Right atrium auricular region (tissue), 2 donors: ENCODE data around the gene VIPR2. TPM values are rescaled to one million over a fixed set of nuclear protein-coding genes. Genes with fewer than 3 reads are reported as not detected.
"Not testable (repeated sequence)": the region's sequence is repeated elsewhere in the genome, so short reads cannot be mapped to it uniquely, and the experiment has no call there.

Source experiments
- DNase-seq: peaks from one replicate; pipeline ENCODE4 v3.0.0-alpha.2; 2019; ENCODE audit warnings: low spot score
- H3K27ac ChIP-seq, 2 donors: fragments of 200-600 bp; sonication (generic); 1 replicate in 1 of 2; 2 replicates in 1 of 2; pipeline ENCODE4 v1.5.1; 2016 to 2019
- H3K27me3 ChIP-seq, 2 donors: fragments of 200-600 bp; sonication (generic); one replicate each; pipeline versions ENCODE4 v1.5.1 to v1.6.0; 2017 to 2019
- H3K36me3 ChIP-seq: fragments of 200-600 bp; sonication (generic); one replicate; pipeline ENCODE4 v1.5.1; 2016
- H3K4me1 ChIP-seq, 2 donors: fragments of 200-600 bp; sonication (generic); one replicate each; pipeline versions ENCODE4 v1.5.1 to v1.6.0; 2017 to 2019
- H3K4me3 ChIP-seq, 2 donors: fragments of 200-600 bp; sonication (generic); 1 replicate in 1 of 2; 2 replicates in 1 of 2; pipeline ENCODE4 v1.5.1; 2017 to 2019; ENCODE audit warnings: mild to moderate bottlenecking in 1 of 2, moderate library complexity in 1 of 2
- H3K9me3 ChIP-seq, 2 donors: fragments of 200-600 bp; sonication (generic); one replicate each; pipeline ENCODE4 v1.5.1; 2019
- CTCF ChIP-seq, 2 donors: fragments of 200-600 bp; sonication (generic); IDR thresholded peaks; one replicate each; pipeline ENCODE4 v1.5.1; 2019; ENCODE audit warnings: antibody characterized with exemption in 2 of 2
- total RNA-seq, 2 donors: library from RNA; depleted of rRNA; stranded (reverse); fragments of >200 nt; gene quantifications; one replicate each; pipeline ENCODE4 v1.1.0, GENCODE V29; 2016

The VIPR2 gene
- total RNA-seq, 2 donors from 2014 or later, result 3.8 to 13.4 TPM

- TF ChIP-seq CTCF (IDR thresholded peaks at IDR 0.05), result no peak
- no peaks in the 10 kb centered on the region for H3K36me3 ChIP-seq
- H3K4me3 ChIP-seq, result no peak overlapping the region
- no peak overlapping the region for H3K27ac ChIP-seq
- H3K27me3 ChIP-seq, result no peaks in the 10 kb centered on the region
- H3K4me1 ChIP-seq, result no peaks in the 10 kb centered on the region
- H3K9me3 ChIP-seq, result peaks cover 0 to 29% of the 10 kb centered on the region in 2 donors
- DNase-seq, result no peak
Measured at GRCh38 chr7:159188011-159188410, 43.3 kb upstream of the VIPR2 start.

GRCh38 chr7:159179241-159179640, 34.6 kb upstream of the VIPR2 start:
- H3K27me3 ChIP-seq, result no peaks in the 10 kb centered on the region

GRCh38 chr7:159177284-159177953, 32.8 kb upstream of the VIPR2 start:
- no peak overlapping the region for H3K4me3 ChIP-seq
- peaks cover 0 to 7% of the 10 kb centered on the region in 2 donors for H3K9me3 ChIP-seq
- no peaks in the 10 kb centered on the region for H3K36me3 ChIP-seq
- no peaks in the 10 kb centered on the region for H3K4me1 ChIP-seq
- no peak for DNase-seq
- no peak for TF ChIP-seq CTCF (IDR thresholded peaks at IDR 0.05)
- H3K27ac ChIP-seq, result no peak overlapping the region
- no peaks in the 10 kb centered on the region for H3K27me3 ChIP-seq

More at GRCh38 chr7:159179241-159179640, 34.6 kb upstream of the VIPR2 start:
- Histone ChIP-seq H3K9me3 (peaks cover 0 to 5% of the 10 kb centered on the region in 2 donors), H3K27ac (no peak overlapping the region), H3K36me3 (no peaks in the 10 kb centered on the region), H3K4me1 (no peaks in the 10 kb centered on the region), H3K4me3 (no peak overlapping the region)
- DNase-seq, result no peak
- TF ChIP-seq CTCF (IDR thresholded peaks at IDR 0.05), result no peak

- no peaks in the 10 kb centered on the region for H3K36me3 ChIP-seq
- H3K27me3 ChIP-seq, result no peaks in the 10 kb centered on the region
- H3K27ac ChIP-seq, result no peak overlapping the region
- DNase-seq, result no peak
- no peak for TF ChIP-seq CTCF (IDR thresholded peaks at IDR 0.05)
- no peak overlapping the region for H3K4me3 ChIP-seq
- H3K9me3 ChIP-seq, result peaks cover 0 to 7% of the 10 kb centered on the region in 2 donors
- H3K4me1 ChIP-seq, result no peaks in the 10 kb centered on the region
Measured at GRCh38 chr7:159175792-159176191, 31.1 kb upstream of the VIPR2 start.

DNA sequence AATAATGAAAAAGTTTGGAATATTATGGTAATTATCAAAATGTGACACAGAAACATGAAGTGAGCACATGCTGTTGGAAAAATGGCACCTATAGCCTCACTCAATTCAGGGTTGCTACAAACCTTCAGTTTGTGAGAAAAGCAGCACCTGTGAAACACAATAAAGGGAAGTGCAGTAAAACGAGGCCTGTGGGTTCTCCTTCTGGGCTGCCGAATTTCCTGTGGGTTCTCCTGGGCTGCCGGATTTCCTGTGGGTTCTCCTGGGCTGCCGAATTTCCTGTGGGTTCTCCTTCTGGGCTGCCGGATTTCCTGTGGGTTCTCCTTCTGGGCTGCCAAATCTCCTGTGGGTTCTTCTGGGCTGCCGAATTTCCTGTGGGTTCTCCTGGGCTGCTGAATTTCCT, 30.4 kb upstream of the VIPR2 start:
- not testable (repeated sequence) for H3K36me3 ChIP-seq, H3K4me1 ChIP-seq, H3K27ac ChIP-seq, H3K4me3 ChIP-seq, H3K27me3 ChIP-seq, H3K9me3 ChIP-seq, DNase-seq

GRCh38 chr7:159172400-159172799, 27.7 kb upstream of the VIPR2 start:
- Histone ChIP-seq H3K27me3 (no peaks in the 10 kb centered on the region), H3K27ac (no peak overlapping the region), H3K9me3 (peaks cover 0 to 7% of the 10 kb centered on the region in 2 donors), H3K4me1 (no peaks in the 10 kb centered on the region), H3K4me3 (no peak overlapping the region), H3K36me3 (no peaks in the 10 kb centered on the region)
- no peak for DNase-seq
- no peak for TF ChIP-seq CTCF (IDR thresholded peaks at IDR 0.05)
